BLaER1 treated with 17β-estradiol and CSF1 and Interleukin-3, amounts not matched to agents 10 nM and 100 nM (cell line): Measurements from ENCODE around the gene PLEKHM3.
"Not testable (repeated sequence)": the region's sequence is repeated elsewhere in the genome, so short reads cannot be mapped to it uniquely, and the experiment has no call there.

ENCODE experiments used
- H3K27ac ChIP-seq, 11 experiments: shearing (Covaris generic); formaldehyde crosslinking; 2 replicates each; pipeline ENCODE4 v1.8.1; 2022
- H3K27me3 ChIP-seq, 11 experiments: shearing (Covaris generic); formaldehyde crosslinking; 2 replicates each; pipeline ENCODE4 v1.8.1; 2022
- H3K36me3 ChIP-seq, 11 experiments: shearing (Covaris generic); formaldehyde crosslinking; 2 replicates each; pipeline ENCODE4 v1.8.1; 2022
- H3K4me1 ChIP-seq, 10 experiments: shearing (Covaris generic); formaldehyde crosslinking; 2 replicates each; pipeline ENCODE4 v1.8.1; 2022
- H3K4me2 ChIP-seq, 11 experiments: shearing (Covaris generic); formaldehyde crosslinking; 2 replicates each; pipeline ENCODE4 v1.8.1; 2022
- H3K4me3 ChIP-seq, 10 experiments: shearing (Covaris generic); formaldehyde crosslinking; 2 replicates each; pipeline ENCODE4 v1.8.1; 2022
- H3K9ac ChIP-seq, 11 experiments: shearing (Covaris generic); formaldehyde crosslinking; 2 replicates each; pipeline ENCODE4 v1.8.1; 2022
- H3K9me3 ChIP-seq, 11 experiments: shearing (Covaris generic); formaldehyde crosslinking; replicated peaks in 1 of 11; 2 replicates each; pipeline ENCODE4 v1.8.1; 2022
- H4K20me1 ChIP-seq, 11 experiments: shearing (Covaris generic); formaldehyde crosslinking; 2 replicates each; pipeline ENCODE4 v1.8.1; 2022
- Cebpa-rat ChIP-seq, 11 experiments: shearing (Covaris generic); IDR thresholded peaks; 2 replicates each; pipeline ENCODE4 v1.8.1; 2022

Gene PLEKHM3

GRCh38 chr2:207951734-207952470 is 73.4 kb downstream of the PLEKHM3 start:
- H3K4me1 ChIP-seq = peaks cover 13 to 31% (median 15%) of the 10 kb centered on the region in 10 experiments
- no peaks in the 10 kb centered on the region for H3K9me3 ChIP-seq
- TF ChIP-seq Cebpa-rat (IDR thresholded peaks at IDR 0.05) = no peak
- H3K9ac ChIP-seq = no peak overlapping the region
- H3K4me2 ChIP-seq = peak overlapping the region; percentile 52 to 78 (median 69)
- no peaks in the 10 kb centered on the region for H3K36me3 ChIP-seq
- no peaks in the 10 kb centered on the region for H3K27me3 ChIP-seq
- H4K20me1 ChIP-seq = peaks cover 0 to 6% (median 0%) of the 10 kb centered on the region in 11 experiments; a peak in 2 of 22 replicates
- no peak overlapping the region for H3K4me3 ChIP-seq
- peak overlapping the region in 4 of 11 experiments; percentile 6 to 37 (median 35); a peak in 7 of 22 replicates for H3K27ac ChIP-seq

- Histone ChIP-seq H3K9me3 (no peaks in the 10 kb centered on the region), H3K4me3 (no peak overlapping the region), H3K4me2 (no peak overlapping the region), H3K27ac (no peak overlapping the region), H3K4me1 (peaks cover 13 to 31% (median 15%) of the 10 kb centered on the region in 10 experiments), H4K20me1 (peaks cover 0 to 6% (median 0%) of the 10 kb centered on the region in 11 experiments; a peak in 2 of 22 replicates), H3K27me3 (no peaks in the 10 kb centered on the region), H3K9ac (no peak overlapping the region), H3K36me3 (peaks cover 0 to 4% (median under 1%) of the 10 kb centered on the region in 11 experiments; a peak in 3 of 22 replicates)
- no peak for TF ChIP-seq Cebpa-rat (IDR thresholded peaks at IDR 0.05)
These were observed 74.6 kb downstream of the PLEKHM3 start for GRCh38 chr2:207950761-207951114.

GRCh38 chr2:207950063-207950760 is 75.1 kb downstream of the PLEKHM3 start:
- Histone ChIP-seq H3K27me3 (no peaks in the 10 kb centered on the region), H3K4me1 (peaks cover 13 to 31% (median 15%) of the 10 kb centered on the region in 10 experiments), H3K4me3 (no peak overlapping the region), H3K36me3 (peaks cover 0 to 7% (median 6%) of the 10 kb centered on the region in 11 experiments; a peak in 8 of 22 replicates), H3K9me3 (no peaks in the 10 kb centered on the region), H3K27ac (no peak overlapping the region), H4K20me1 (peaks cover 0 to 6% (median 0%) of the 10 kb centered on the region in 11 experiments; a peak in 2 of 22 replicates), H3K9ac (no peak overlapping the region), H3K4me2 (no peak overlapping the region)
- no peak for TF ChIP-seq Cebpa-rat (IDR thresholded peaks at IDR 0.05)

- Histone ChIP-seq H3K36me3 (peaks cover 0 to 16% (median 10%) of the 10 kb centered on the region in 11 experiments; a peak in 8 of 22 replicates), H3K4me1 (peaks cover 13 to 31% (median 15%) of the 10 kb centered on the region in 10 experiments)
- H3K9me3 ChIP-seq, H4K20me1 ChIP-seq, H3K27ac ChIP-seq, H3K9ac ChIP-seq, H3K4me2 ChIP-seq, H3K27me3 ChIP-seq, H3K4me3 ChIP-seq: not testable (repeated sequence)
These were observed 76.1 kb downstream of the PLEKHM3 start for GRCh38 chr2:207949245-207949644.

GRCh38 chr2:207944979-207945600 is 80.2 kb downstream of the PLEKHM3 start:
- peaks cover 0 to 42% (median 14%) of the 10 kb centered on the region in 11 experiments; a peak in 9 of 22 replicates for H3K36me3 ChIP-seq
- TF ChIP-seq Cebpa-rat (IDR thresholded peaks at IDR 0.05) = no peak
- no peaks in the 10 kb centered on the region; a peak in 1 of 20 replicates for H3K4me1 ChIP-seq
- H3K9me3 ChIP-seq = no peaks in the 10 kb centered on the region
- no peak overlapping the region for H3K27ac ChIP-seq
- H3K4me3 ChIP-seq = no peak overlapping the region
- no peaks in the 10 kb centered on the region for H3K27me3 ChIP-seq
- H4K20me1 ChIP-seq = no peaks in the 10 kb centered on the region
- no peak overlapping the region for H3K9ac ChIP-seq
- no peak overlapping the region for H3K4me2 ChIP-seq

GRCh38 chr2:207944334-207944733 is 81.0 kb downstream of the PLEKHM3 start:
- no peaks in the 10 kb centered on the region for H3K27me3 ChIP-seq
- H3K4me3 ChIP-seq = no peak overlapping the region
- H3K27ac ChIP-seq = no peak overlapping the region
- peaks cover 0 to 42% (median 14%) of the 10 kb centered on the region in 11 experiments; a peak in 9 of 22 replicates for H3K36me3 ChIP-seq
- H3K4me2 ChIP-seq = no peak overlapping the region
- no peaks in the 10 kb centered on the region; a peak in 1 of 20 replicates for H3K4me1 ChIP-seq
- H3K9ac ChIP-seq = no peak overlapping the region
- peak in 3 of 11 experiments; percentile 22 to 59 (median 36); a peak in 2 of 22 replicates for TF ChIP-seq Cebpa-rat (IDR thresholded peaks at IDR 0.05)
- no peaks in the 10 kb centered on the region for H4K20me1 ChIP-seq
- no peaks in the 10 kb centered on the region for H3K9me3 ChIP-seq

- H4K20me1 ChIP-seq = no peaks in the 10 kb centered on the region
- H3K9me3 ChIP-seq = no peaks in the 10 kb centered on the region
- H3K4me2 ChIP-seq = no peak overlapping the region
- H3K4me1 ChIP-seq = peaks cover 0 to 8% (median 3%) of the 10 kb centered on the region in 10 experiments; a peak in 8 of 20 replicates
- no peaks in the 10 kb centered on the region for H3K27me3 ChIP-seq
- no peak overlapping the region for H3K4me3 ChIP-seq
- no peak for TF ChIP-seq Cebpa-rat (IDR thresholded peaks at IDR 0.05)
- H3K27ac ChIP-seq = no peak overlapping the region
- peaks cover 0 to 29% (median 4%) of the 10 kb centered on the region in 11 experiments; a peak in 4 of 22 replicates for H3K36me3 ChIP-seq
- H3K9ac ChIP-seq = no peak overlapping the region
These were observed 85.8 kb downstream of the PLEKHM3 start for GRCh38 chr2:207939342-207940108.

- Histone ChIP-seq H4K20me1 (no peaks in the 10 kb centered on the region), H3K9ac (no peak overlapping the region), H3K4me2 (no peak overlapping the region), H3K27ac (no peak overlapping the region), H3K4me3 (no peak overlapping the region), H3K9me3 (no peaks in the 10 kb centered on the region), H3K36me3 (peaks cover 0 to 22% (median 0%) of the 10 kb centered on the region in 11 experiments; a peak in 3 of 22 replicates), H3K4me1 (peaks cover 0 to 8% (median 3%) of the 10 kb centered on the region in 10 experiments; a peak in 8 of 20 replicates), H3K27me3 (no peaks in the 10 kb centered on the region)
- TF ChIP-seq Cebpa-rat (IDR thresholded peaks at IDR 0.05) = no peak
These were observed 86.4 kb downstream of the PLEKHM3 start for GRCh38 chr2:207938886-207939285.
